Prostate gland (tissue), 2 donors: ENCODE results near the gene IL11.

Experiments
- POLR2A ChIP-seq: fragments of 450-650 bp; IDR thresholded peaks from one replicate; pipeline ENCODE4 v1.6.1; 2016; ENCODE audit warnings: antibody characterized with exemption, mild to moderate bottlenecking
- TF ChIP-seq, protein P1 (sequence below), 4 experiments: fragments of 200-600 bp in 2 of 4; fragments of 450-650 bp in 2 of 4; sonication (generic) in 2 of 4; IDR thresholded peaks; 1 replicate in 3 of 4; 2 replicates in 1 of 4; pipeline ENCODE4 v1.5.1; 2016 to 2019; ENCODE audit warnings: antibody characterized with exemption in 4 of 4, mild to moderate bottlenecking in 2 of 4, moderate library complexity in 2 of 4

GRCh38 chr19:55370305-55370988 is at the start of gene IL11:
- TF ChIP-seq, protein P1, sequence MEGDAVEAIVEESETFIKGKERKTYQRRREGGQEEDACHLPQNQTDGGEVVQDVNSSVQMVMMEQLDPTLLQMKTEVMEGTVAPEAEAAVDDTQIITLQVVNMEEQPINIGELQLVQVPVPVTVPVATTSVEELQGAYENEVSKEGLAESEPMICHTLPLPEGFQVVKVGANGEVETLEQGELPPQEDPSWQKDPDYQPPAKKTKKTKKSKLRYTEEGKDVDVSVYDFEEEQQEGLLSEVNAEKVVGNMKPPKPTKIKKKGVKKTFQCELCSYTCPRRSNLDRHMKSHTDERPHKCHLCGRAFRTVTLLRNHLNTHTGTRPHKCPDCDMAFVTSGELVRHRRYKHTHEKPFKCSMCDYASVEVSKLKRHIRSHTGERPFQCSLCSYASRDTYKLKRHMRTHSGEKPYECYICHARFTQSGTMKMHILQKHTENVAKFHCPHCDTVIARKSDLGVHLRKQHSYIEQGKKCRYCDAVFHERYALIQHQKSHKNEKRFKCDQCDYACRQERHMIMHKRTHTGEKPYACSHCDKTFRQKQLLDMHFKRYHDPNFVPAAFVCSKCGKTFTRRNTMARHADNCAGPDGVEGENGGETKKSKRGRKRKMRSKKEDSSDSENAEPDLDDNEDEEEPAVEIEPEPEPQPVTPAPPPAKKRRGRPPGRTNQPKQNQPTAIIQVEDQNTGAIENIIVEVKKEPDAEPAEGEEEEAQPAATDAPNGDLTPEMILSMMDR (IDR thresholded peaks at IDR 0.05): no peak
- TF ChIP-seq POLR2A: no peak
